Measurements from ENCODE around the gene CACFD1.

Gene CACFD1

GRCh38 chr9:133459476-133460404 is at the start of gene CACFD1:
TSS of gene CACFD1 (plus strand) at chr9:133459978. CDS start at chr9:133460067, 89 bp downstream.
- DNase-seq: peak; percentile 76

GRCh38 chr9:133415170-133415569 is 44.6 kb upstream of the CACFD1 start:
- DNase-seq: no peak

GRCh38 chr9:133417541-133418461 is 42.0 kb upstream of the CACFD1 start, which contains the start of gene REXO4:
TSS of gene REXO4 (minus strand) at chr9:133418010. CDS start at chr9:133417844, 166 bp downstream.
- DNase-seq: peak; percentile 73

- DNase-seq: no peak
Measured at GRCh38 chr9:133419005-133419404, 40.8 kb upstream of the CACFD1 start.

- no peak for DNase-seq
Measured at GRCh38 chr9:133420392-133420827, 39.4 kb upstream of the CACFD1 start.

- DNase-seq: no peak
Measured at GRCh38 chr9:133421615-133422542, 37.9 kb upstream of the CACFD1 start, which contains the start of gene ADAMTS13. TSS of gene ADAMTS13 (plus strand) at chr9:133422367. CDS start at chr9:133422444, 77 bp downstream.

GRCh38 chr9:133423216-133423615 is 36.6 kb upstream of the CACFD1 start:
- DNase-seq: no peak

GRCh38 chr9:133424187-133424586 is 35.6 kb upstream of the CACFD1 start:
- DNase-seq: no peak

GRCh38 chr9:133425049-133425632 is 34.6 kb upstream of the CACFD1 start:
- DNase-seq: no peak

GRCh38 chr9:133426011-133426410 is 33.8 kb upstream of the CACFD1 start:
- DNase-seq: no peak

- DNase-seq: no peak
Measured at GRCh38 chr9:133427658-133428348, 32.0 kb upstream of the CACFD1 start.

- DNase-seq: no peak
Measured at GRCh38 chr9:133428617-133429101, 31.1 kb upstream of the CACFD1 start.

- no peak for DNase-seq
Measured at GRCh38 chr9:133429214-133429613, 30.6 kb upstream of the CACFD1 start.

- DNase-seq: no peak
Measured at GRCh38 chr9:133429641-133430161, 30.1 kb upstream of the CACFD1 start.

- no peak for DNase-seq
Measured at GRCh38 chr9:133430244-133430643, 29.5 kb upstream of the CACFD1 start.

- no peak for DNase-seq
Measured at GRCh38 chr9:133433351-133433843, 26.4 kb upstream of the CACFD1 start.

GRCh38 chr9:133436681-133437080 is 23.1 kb upstream of the CACFD1 start:
- DNase-seq: no peak

- DNase-seq: no peak
Measured at GRCh38 chr9:133437753-133438531, 21.8 kb upstream of the CACFD1 start.

- no peak for DNase-seq
Measured at GRCh38 chr9:133439337-133439736, 20.4 kb upstream of the CACFD1 start.

- DNase-seq: no peak
Measured at GRCh38 chr9:133440874-133441273, 18.9 kb upstream of the CACFD1 start.
